ENCODE measurements around the gene KRT86.
A peak's percentile ranks its signal among the peaks of the same experiment; 100 is the strongest.
"Not testable (repeated sequence)": the region's sequence is repeated elsewhere in the genome, so short reads cannot be mapped to it uniquely, and the experiment has no call there.

KRT86 gene

DNA sequence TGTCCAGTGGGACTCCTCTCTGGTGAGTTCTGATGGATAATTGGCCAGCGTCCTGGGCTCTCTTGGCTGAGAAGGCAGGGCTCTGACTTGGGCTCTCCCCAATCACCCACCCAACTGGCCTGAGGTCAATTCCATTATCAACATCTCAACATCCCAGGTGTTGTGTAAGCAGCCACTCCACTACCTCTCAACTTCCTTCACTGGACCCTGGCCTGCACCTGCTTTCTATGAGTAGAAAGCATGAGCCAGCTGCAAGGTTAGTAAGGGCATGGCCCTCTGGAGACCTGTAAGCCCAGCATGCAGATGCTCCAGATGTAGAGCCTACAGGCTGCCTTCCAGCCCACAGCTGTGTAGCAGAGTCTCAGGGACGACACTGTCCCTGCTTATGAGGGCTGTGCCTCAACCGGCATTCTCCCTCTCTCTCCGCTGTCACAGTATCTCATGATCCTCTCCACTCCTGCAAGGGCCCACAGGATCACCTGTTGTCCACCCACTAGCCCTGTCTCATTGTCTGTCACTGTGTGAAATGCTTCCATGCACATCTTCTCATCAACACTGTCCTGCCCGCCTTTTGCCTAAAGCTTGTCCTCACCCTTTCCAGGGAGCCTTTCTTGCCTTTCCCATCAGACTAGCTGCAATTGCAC lies 22.2 kb downstream of the KRT86 start:
- no peak for DNase-seq

DNA sequence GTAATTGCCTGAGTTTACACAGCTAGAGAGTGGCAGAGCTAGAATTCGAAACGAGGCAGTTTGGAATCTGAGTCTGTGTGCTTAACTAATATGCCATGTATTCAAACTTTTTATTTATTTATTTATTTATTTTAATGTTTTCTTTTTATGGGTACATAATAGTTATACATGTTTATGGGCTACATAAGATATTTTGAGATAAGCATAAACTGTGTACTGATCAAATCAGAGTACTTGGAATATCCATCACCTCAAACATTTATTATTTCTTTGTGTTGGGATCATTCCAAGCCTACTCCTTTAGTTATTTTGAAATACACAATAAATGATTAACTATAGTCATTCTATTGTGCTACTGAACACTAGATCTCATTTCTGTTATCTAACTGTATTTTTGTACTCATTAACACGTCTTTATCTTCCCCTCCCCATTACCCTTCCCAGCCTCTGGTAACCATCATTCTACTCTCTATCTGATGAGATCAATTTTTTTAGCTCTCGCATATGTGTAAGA lies 24.3 kb downstream of the KRT86 start:
- DNase-seq = no peak

DNA sequence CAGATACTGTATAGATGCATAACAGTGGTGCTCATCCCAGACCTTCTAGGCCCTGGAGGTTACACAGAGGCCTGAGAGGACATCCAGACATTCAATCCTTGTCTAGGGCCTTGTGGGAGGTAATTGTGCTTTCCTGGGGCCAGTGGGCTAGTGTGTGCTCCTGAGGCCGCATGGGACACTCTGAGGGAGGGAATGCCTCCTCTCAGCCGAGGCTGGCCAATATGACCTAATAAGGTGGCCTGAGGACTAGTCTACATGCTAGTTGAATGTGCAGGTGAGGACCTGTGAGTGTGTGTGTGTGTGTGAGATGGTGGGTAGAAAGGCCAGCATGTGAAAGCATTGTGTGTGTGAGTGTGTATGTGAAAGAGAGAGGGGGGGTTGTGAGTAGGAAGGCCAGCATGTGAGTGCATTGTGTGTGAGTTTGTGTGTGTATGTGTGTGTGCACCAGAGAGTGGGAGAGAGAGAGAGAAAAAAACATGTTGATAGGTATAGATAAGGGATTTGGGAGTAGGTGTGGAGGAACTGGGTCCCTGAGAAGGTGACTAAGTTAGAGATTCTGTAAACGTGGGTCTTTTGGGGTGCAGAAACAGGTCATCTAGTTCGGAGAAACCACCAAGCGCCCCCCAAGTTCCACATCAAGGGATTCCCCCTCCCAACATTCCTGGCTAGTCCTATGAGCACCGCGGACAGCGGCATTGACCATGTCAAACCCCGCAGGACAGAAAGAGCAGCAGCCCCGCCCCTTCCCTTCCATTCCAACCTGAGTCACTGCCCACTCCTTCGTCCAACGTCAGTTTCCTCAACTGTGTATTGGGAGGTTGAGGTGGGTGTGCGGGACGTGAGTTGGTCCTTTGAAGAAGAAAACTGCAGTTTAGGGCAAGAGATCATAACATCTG lies 26.6 kb downstream of the KRT86 start:
- no peak for DNase-seq

DNA sequence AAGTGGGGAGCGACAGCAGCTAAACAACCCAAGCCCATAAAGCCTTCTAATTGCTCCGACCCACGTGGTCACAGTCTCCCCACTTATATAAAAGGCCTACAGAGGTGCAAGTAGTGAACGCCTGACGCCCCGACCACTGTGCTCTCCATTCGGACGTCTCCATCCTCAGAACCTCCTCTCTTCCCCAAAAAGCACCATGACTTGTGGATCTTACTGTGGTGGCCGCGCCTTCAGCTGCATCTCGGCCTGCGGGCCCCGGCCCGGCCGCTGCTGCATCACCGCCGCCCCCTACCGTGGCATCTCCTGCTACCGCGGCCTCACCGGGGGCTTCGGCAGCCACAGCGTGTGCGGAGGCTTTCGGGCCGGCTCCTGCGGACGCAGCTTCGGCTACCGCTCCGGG lies 27.3 kb downstream of the KRT86 start:
- DNase-seq = not testable (repeated sequence)

DNA sequence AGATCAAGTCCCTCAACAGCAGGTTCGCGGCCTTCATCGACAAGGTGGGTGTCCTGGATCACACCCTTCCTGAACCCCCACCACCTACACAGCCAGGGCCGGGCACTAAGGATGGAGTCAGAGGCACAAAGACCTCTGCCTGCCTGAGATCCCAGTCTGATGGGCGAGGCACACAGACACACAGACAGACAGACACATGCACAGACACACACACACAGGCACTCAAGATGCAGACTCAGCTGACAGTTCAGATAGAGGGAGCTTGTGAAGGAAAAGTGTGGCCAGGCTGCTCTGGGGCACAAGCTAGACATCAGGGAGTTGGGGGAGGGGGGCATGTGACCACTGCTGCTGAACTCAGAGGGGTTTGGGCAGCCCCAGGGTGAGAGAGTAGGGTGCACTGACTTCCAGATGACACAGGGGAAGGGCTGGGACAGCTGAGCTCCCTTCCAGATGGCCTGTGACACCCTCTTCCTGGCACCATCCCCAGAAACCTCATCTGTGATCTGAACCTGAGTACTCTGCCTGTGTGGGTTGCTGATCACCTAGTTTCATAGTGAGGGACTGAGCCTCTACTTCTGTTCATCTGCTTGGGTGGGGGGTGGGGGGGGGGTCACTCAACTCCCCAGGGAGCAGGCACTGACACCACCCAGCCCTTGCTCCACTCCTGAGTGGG lies 27.9 kb downstream of the KRT86 start:
- not testable (repeated sequence) for DNase-seq

DNA sequence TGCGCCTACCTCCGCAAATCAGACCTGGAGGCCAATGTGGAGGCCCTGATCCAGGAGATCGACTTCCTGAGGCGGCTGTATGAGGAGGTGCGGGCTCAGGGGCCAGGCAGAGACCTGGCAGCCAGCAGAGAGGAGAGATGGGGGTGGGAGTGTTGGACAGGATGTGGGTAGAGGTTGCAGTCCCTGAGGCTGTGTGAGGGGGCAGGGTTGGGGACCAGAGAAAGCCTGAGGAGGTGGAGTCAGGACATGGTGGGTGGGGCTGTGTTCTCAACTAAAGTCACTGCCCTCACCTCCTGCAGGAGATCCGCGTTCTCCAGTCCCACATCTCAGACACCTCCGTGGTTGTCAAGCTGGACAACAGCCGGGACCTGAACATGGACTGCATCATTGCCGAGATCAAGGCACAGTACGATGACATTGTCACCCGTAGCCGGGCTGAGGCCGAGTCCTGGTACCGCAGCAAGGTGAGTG lies 30.5 kb downstream of the KRT86 start:
- DNase-seq = not testable (repeated sequence)

DNA sequence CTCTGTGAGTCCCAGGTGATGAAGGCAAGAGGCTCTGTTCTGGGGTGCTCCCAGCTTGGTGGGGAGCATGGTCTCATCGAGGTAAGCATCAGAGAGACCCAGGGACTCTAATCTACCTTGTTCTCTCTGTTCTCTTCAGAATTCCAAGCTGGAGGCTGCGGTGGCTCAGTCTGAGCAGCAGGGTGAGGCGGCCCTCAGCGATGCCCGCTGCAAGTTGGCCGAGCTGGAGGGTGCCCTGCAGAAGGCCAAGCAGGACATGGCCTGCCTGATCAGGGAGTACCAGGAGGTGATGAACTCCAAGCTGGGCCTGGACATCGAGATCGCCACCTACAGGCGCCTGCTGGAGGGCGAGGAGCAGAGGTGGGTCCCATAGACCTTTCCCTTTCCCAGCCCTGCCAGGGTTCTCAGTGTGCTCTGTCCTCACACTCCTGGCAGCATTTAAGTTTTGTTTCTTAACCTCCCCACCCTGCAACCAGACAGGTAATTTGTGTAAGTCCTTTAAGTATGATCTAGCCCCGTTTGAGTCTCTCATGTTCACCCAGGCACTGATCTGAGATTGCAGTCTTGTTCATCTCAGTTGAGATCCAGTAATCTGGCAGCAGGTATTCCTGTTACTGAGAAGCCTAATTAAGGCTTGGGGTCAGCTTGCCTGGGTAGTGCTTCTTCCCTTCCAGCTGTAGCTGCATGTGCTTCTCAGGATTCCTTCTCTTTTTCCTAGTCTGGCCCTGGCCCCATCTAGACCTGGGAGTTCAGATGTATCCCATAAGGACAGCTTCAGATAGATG lies 31.7 kb downstream of the KRT86 start:
- no peak for DNase-seq

DNA sequence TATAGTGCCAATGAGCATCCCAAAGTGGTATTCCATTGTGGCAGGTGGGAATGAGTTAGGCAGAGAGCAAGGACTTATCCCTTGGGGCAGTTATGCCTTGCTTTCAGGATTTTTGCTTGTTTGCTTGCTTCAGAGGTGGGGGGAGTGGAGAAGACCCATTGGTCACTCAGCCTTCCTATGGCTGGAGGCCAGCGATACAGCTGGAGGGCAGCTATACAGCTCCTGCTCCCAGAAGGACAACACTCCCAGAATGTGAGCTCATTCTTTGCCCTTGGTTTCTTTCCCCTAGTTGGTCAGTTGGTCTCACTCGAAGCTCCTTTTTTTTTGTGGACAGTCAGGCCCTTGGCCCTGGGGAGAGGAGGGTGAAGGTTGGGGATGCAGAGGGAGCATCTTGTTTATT lies 32.3 kb downstream of the KRT86 start:
- DNase-seq = no peak

DNA sequence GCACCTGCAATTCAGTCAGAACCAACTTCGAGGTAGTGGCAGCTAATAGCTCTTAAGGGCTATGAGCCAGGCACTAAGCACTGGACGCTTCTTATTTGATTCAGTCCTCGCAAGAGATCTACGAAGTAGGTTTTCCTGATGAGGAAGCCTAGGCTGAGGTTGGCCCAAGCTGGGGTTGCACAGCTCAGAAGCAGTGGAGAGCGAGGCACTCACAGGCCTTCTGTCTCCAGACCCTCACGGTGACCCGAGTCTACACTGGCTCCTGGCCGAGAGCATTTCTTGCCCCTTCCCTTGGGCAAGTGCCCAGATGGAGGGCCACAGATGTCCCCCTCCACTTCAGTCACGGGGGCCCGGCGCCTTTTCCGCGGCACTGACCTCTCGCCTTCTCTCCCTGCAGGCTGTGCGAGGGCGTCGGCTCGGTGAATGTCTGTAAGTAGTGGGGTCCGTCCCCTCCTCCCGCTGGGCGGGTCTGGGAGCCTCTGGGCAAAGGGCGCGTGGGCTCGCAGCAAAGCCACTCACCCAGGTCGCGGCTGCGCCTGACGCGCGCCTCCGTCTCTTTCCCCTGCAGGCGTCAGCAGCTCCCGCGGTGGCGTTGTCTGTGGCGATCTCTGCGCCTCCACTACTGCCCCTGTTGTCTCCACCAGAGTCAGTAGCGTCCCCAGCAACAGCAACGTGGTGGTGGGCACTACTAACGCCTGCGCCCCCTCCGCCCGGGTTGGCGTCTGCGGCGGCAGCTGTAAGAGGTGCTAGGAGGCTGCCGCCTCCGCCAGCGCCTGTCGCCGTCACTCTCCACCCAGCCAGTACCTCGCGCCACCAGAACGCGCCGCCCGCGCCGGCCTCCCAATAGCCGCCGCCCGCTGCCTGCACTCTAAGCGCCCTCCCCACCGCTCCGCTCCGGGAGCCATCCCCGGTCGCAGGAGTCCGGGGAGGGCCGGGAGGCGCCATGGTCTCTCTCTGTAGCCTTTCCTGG lies 33.7 kb downstream of the KRT86 start:
- DNase-seq = peak; percentile 16

DNA sequence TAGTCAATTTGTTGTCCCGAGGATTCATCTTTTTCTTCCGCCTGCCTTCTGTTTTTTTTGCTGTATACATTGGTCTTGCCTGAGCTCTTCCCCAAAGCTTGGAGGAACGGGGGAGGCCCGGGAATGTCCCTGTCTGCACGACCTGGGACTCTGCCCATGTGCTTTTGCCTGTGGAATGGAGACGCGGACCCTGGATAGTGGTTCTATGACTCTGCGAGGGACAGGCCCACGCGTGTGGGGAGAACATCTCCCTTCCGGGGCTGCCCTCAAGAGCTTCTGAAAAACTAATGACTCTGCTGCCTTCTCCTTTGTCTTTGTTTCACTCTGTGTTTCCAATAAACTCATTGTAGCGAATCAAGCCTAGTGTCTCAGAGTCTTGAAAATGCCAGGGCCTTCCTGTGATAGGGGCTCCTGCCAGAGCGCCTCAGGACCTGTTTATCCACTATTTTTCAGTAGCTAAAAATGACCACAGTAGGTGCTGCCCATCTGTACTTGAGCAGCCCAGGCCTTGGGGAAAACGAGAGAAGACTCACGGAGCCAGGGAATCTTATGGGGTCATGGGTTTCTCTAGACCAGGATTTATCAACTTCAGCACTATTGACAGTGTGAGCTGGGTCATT lies 34.5 kb downstream of the KRT86 start:
- DNase-seq = no peak

DNA sequence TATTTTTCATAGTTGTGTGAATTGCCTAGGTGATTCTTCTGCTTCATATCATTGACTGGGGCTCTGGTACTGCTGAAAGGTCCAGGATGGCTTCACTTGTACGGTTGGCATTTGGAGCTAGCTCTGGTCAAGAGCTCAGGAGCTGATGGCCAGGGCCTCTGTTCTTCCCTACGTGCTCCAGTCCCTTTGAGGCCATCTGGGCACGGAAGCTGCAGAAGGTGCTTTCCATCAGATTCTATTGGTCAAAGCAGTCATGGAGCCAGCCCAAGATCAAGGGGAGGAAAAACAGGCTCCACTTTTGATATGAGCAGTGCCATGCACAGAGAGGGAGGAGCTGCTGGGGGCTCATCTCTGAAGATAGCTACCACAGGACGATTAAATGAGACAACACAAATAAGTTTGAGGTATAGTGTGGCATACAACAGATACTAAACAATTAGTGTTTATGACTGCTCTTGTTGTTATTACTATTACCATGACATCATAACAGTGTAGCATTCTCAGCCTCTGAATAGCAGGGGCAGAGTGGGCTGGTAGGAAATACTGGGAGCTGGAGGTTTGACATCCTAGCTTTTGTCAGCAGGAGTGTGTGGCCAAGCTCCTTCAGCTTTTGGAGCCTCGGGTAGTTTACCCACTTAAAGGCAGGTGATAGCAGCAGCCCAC lies 36.3 kb downstream of the KRT86 start:
- DNase-seq = no peak

DNA sequence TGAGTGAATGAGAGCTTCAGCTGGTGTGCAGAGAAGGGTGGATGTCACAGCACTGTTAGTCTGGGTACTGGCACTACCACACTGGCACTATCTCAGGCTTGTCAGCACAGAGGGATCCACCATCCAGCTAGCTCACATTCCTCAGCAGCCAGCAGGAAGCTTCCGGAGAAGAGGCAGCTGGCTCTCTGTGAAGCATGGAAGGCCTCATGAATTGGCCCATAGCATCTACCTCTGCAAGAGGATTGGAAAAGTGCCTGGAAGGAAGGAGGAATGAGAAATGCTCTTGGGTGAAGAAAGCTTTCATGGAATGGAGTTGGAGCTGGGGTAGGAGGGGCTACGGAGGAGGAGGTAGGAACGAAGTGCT lies 36.8 kb downstream of the KRT86 start:
- no peak for DNase-seq

DNA sequence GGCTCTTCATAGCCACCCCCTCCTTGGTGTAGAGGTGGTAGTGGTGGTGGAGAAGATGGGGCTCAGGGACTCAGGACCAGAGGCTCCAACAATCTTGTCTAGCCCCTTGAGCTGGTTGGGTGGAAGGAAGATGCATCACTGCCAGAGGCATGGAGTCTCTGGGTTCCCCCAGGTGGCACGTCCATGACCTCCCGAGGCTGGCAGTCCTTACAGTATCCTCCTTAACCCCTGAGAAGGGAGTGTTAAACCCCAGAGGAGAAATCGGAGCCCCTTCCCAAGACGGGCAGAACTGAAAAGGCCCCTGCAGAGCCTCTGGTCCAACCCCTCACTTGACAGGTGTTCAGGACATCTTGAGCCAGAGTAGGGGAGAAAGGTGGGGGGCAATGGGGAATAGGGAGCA lies 37.6 kb downstream of the KRT86 start:
- DNase-seq = no peak

DNA sequence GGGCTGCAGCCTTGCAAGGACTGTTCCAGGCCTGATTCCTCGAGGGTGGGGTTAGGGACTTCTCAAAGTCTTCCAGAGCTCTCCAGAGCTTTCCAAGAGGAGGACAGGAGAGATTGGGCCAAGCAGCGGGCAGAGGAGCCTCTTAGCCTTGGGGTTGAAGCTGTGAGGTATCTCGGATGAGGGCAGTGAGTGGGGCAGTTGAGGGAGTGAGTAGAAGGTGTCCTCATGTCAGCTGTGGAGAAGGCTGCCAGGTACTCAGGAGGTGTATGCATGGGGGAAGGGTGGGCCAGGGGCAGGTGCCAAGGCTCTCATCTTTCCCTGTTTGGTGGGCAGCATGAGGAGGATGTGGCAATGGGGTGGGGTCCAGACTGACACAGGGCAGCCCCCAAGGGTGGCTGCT lies 39.0 kb downstream of the KRT86 start:
- DNase-seq = no peak

DNA sequence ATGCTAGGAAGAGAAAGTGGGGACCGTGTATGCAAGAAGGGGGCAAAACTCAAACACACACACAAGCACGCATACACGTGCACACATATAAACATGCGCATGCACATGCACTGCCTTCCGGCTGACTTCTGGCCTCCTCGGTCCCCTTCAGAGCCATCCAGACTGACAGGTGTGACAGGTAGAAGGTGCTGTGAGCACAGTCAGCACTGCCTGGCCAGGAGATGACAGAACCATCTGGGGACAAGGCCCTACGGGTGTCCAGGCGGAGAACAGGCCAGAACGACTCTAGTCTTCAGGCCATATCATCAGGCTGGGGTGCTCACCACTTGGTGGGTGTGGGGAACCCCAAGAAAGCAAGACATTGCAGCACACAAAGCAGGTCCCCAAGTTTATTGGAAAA lies 39.5 kb downstream of the KRT86 start:
- no peak for DNase-seq

DNA sequence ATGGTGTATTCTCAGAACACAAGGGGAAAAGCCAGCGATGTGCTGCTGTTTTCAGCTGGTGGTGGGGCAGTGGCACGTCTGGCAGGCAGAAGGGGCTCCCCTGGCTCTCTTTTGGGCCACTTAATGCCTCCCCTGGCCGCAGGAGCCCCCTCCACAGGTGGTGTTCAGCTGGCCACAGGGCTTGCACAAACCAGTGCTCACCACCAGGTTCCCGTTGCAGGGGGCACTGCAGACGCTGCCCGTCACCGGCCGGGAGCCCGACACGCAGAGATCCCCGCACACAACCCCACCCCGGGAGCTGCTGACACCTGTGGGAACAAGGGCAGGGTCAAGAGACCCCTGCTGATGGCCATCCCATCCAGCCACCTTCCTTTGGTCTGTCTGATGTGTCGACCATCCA lies 40.1 kb downstream of the KRT86 start:
- DNase-seq = no peak

DNA sequence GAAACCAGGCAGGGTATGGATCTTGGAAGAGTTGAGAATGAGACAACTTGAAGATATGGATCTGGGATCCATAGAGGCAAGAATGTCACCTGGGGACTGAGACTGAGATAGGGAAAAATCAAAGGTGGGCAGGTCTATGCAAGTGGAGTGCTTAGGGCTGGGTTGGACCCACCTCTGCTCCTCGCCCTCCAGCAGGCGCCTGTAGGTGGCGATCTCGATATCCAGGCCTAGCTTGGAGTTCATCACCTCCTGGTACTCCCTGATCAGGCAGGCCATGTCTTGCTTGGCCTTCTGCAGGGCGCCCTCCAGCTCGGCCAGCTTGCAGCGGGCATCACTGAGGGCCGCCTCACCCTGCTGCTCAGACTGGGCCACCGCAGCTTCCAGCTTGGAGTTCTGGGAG lies 41.3 kb downstream of the KRT86 start:
- DNase-seq = not testable (repeated sequence)

DNA sequence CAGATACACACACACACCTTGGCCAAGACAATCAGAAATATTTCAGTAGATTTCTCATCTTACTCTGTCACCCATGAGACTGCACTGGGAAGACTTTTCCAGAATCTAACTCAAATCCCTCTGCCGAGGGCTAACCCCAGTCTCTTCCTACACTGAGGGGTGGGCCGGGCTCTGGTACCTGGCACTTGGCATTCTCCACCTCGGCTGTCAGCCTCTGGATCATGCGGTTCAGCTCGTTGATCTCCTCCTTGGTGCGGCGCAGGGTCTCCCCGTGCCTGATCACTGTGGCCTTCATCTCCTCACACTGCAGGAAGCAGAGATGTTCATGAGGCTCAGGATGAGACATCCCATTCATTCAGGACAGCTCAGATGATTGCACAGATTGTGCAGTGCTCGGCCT lies 41.8 kb downstream of the KRT86 start:
- DNase-seq = no peak

DNA sequence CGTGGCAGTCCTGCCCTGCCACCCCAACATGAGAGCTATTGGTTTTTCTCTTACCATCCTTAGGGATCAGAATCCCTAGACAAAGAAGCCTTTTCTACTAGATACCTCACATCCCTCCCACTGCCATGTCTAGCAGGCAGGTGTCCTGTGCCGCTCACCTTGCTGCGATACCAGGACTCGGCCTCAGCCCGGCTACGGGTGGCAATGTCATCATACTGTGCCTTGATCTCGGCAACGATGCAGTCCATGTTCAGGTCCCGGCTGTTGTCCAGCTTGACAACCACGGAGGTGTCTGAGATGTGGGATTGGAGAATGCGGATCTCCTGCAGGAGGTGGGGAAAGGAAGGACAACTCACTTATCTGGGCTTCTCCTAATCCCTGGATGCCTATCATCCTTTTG lies 42.3 kb downstream of the KRT86 start:
- no peak for DNase-seq

DNA sequence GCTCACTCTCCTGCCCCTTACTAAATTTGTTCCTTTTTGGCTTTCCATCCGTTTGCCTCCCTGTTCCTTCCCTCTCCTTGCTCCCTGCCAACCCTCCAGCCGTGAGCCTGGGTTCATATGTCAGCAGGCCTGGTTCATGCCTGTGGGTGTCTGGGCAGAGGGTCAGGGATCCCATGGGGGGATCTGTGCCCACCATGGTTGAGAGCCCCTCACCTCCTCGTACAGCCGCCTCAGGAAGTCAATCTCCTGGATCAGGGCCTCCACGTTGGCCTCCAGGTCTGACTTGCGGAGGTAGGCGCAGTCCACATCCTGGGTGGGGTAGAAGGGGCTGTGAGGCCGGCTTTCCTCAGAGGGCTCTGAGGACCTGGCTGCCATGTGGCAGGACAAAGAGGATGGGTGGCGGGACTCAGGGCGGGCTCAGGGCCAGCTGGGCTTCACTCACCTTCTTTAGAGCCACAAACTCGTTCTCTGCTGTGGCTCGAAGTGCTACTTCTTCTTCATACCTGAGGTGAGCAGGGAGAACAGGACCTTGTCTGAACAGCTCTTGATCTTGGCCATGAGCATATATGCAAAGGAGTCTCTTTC lies 43.1 kb downstream of the KRT86 start:
- no peak for DNase-seq
